IMR-90 (cell line): ENCODE measurements around the gene DLG4. TPM values are rescaled to one million over a fixed set of nuclear protein-coding genes. Genes with fewer than 3 reads are reported as not detected.

Source experiments
- ATAC-seq: fragments of 200-7000 bp; cut with Tn5 transposase; 2 replicates; pipeline ENCODE4 v1.9.1; 2020; ENCODE audit warnings: low read depth, mild to moderate bottlenecking, moderate library complexity
- BruUV-seq: library from RNA; stranded (reverse); fragments of 400-500 nt; replicated peaks from 2 replicates; lab custom pipeline; 2021; lab: Mats Ljungman, UMichigan
- CTCF ChIA-PET: fragments of 300-600 bp; formaldehyde crosslinking; extraction: SDS; loops from one replicate; lab custom pipeline; 2021; ENCODE audit warnings: antibody characterized with exemption; lab: Yijun Ruan, JAX
- POLR2A ChIA-PET: fragments of 300-600 bp; sonication (Branson Sonifier 250); formaldehyde crosslinking; loops from one replicate; lab custom pipeline; 2022; ENCODE audit warnings: antibody characterized with exemption; ENCODE audit not compliant: unreplicated experiment; lab: Charles Lee
- DNase-seq: peaks from one replicate; pipeline ENCODE4 v3.0.0; 2013
- H2AFZ ChIP-seq: replicated peaks from 2 replicates; pipeline ENCODE3; 2013; ENCODE audit warnings: low read length, mild to moderate bottlenecking; ENCODE audit not compliant: poor library complexity
- H2AK5ac ChIP-seq: 2 replicates; pipeline ENCODE4 v1.6.1; 2013; ENCODE audit warnings: low read depth, low read length, inconsistent platforms
- H2AK9ac ChIP-seq: replicated peaks from 2 replicates; pipeline ENCODE3; 2013; ENCODE audit warnings: mild to moderate bottlenecking, low read depth, low read length, moderate library complexity; ENCODE audit not compliant: poor library complexity
- H2BK120ac ChIP-seq: 2 replicates; pipeline ENCODE4 v1.6.1; 2013; ENCODE audit warnings: low read depth, low read length, inconsistent platforms
- H2BK15ac ChIP-seq: 3 replicates; pipeline ENCODE4 v1.6.1; 2013; ENCODE audit warnings: low read depth, low read length, inconsistent platforms
- H2BK20ac ChIP-seq: 2 replicates; pipeline ENCODE4 v1.6.1; 2013; ENCODE audit warnings: low read depth, mild to moderate bottlenecking, inconsistent platforms, low read length, moderate library complexity
- H2BK5ac ChIP-seq: 2 replicates; pipeline ENCODE4 v1.6.1; 2013; ENCODE audit warnings: mild to moderate bottlenecking, low read depth, low read length, inconsistent platforms; ENCODE audit not compliant: poor library complexity, severe bottlenecking
- H3K14ac ChIP-seq: replicated peaks from 2 replicates; pipeline ENCODE4 v1.6.1; 2013; ENCODE audit warnings: low read depth, low read length, inconsistent platforms
- H3K18ac ChIP-seq: 2 replicates; pipeline ENCODE4 v1.6.1; 2013; ENCODE audit warnings: low read depth, low read length, control low read depth
- H3K23ac ChIP-seq: 2 replicates; pipeline ENCODE4 v1.6.1; 2013; ENCODE audit warnings: low read depth, low read length, inconsistent platforms
- H3K27ac ChIP-seq: 2 replicates; pipeline ENCODE4 v1.5.1; 2013; ENCODE audit warnings: mild to moderate bottlenecking, control low read depth, low read length; ENCODE audit not compliant: insufficient read depth
- H3K27me3 ChIP-seq: 2 replicates; pipeline ENCODE4 v1.6.1; 2013; ENCODE audit warnings: low read length; ENCODE audit not compliant: control insufficient read depth, insufficient read depth
- H3K36me3 ChIP-seq: 2 replicates; pipeline ENCODE4 v1.6.1; 2013; ENCODE audit warnings: low read length, mixed read lengths; ENCODE audit not compliant: control insufficient read depth, insufficient read depth
- H3K4ac ChIP-seq: 2 replicates; pipeline ENCODE4 v1.6.1; 2013; ENCODE audit warnings: low read depth, low read length, inconsistent platforms
- H3K4me1 ChIP-seq: 2 replicates; pipeline ENCODE4 v1.6.1; 2013; ENCODE audit warnings: low read length, mixed read lengths; ENCODE audit not compliant: control insufficient read depth, insufficient read depth
- H3K4me2 ChIP-seq: 2 replicates; pipeline ENCODE4 v1.6.1; 2013; ENCODE audit warnings: low read depth, mild to moderate bottlenecking, control low read depth, low read length, moderate library complexity
- H3K4me3 ChIP-seq: 2 replicates; pipeline ENCODE4 v1.5.1; 2013; ENCODE audit warnings: low read depth, mild to moderate bottlenecking, control low read depth, low read length, moderate library complexity; ENCODE audit not compliant: insufficient read depth
- H3K56ac ChIP-seq: 2 replicates; pipeline ENCODE4 v1.6.1; 2013; ENCODE audit warnings: low read length, inconsistent platforms; ENCODE audit not compliant: insufficient read depth; ENCODE audit errors: extremely low read depth
- H3K79me1 ChIP-seq, 2 experiments: 2 replicates each; pipeline ENCODE4 v1.6.1; 2013; ENCODE audit warnings: low read length in 2 of 2, inconsistent platforms in 1 of 2, low read depth in 1 of 2
- H3K9ac ChIP-seq: 2 replicates; pipeline ENCODE4 v1.6.1; 2013; ENCODE audit warnings: low read depth, low read length, control low read depth
- H3K9me1 ChIP-seq: 2 replicates; pipeline ENCODE4 v1.6.1; 2013; ENCODE audit warnings: low read length, inconsistent platforms; ENCODE audit not compliant: insufficient read depth
- H3K9me3 ChIP-seq: 2 replicates; pipeline ENCODE4 v1.6.1; 2013; ENCODE audit warnings: low read length; ENCODE audit not compliant: control insufficient read depth, insufficient read depth
- H4K20me1 ChIP-seq: 2 replicates; pipeline ENCODE4 v1.6.1; 2013; ENCODE audit warnings: low read length, inconsistent platforms; ENCODE audit not compliant: insufficient read depth
- H4K5ac ChIP-seq: 2 replicates; pipeline ENCODE4 v1.6.1; 2013; ENCODE audit warnings: mild to moderate bottlenecking, low read depth, low read length, control low read depth
- H4K8ac ChIP-seq, 2 experiments: 2 replicates each; pipeline ENCODE4 v1.6.1; 2013; ENCODE audit warnings: low read depth in 2 of 2, low read length in 2 of 2, control low read depth in 1 of 2, inconsistent platforms in 1 of 2
- H4K91ac ChIP-seq: 2 replicates; pipeline ENCODE4 v1.6.1; 2013; ENCODE audit warnings: low read depth, low read length, inconsistent platforms; ENCODE audit not compliant: insufficient read depth
- BHLHE40 ChIP-seq: fragments of 150-350 bp; IDR thresholded peaks from 2 replicates; pipeline ENCODE4 v1.6.1; 2016; ENCODE audit warnings: mild to moderate bottlenecking, low read depth, low read length
- CEBPB ChIP-seq: IDR thresholded peaks from 2 replicates; pipeline ENCODE4 v1.6.1; 2012; ENCODE audit warnings: low read depth, low read length, improper control_type of control experiment
- CHD1 ChIP-seq: IDR thresholded peaks from 2 replicates; pipeline ENCODE4 v1.6.1; 2012; ENCODE audit warnings: low read depth, low read length, improper control_type of control experiment
- CTCF ChIP-seq: conservative IDR thresholded peaks from 2 replicates; pipeline ENCODE4 v1.5.1; 2012; ENCODE audit warnings: mild to moderate bottlenecking, low read depth, low read length, improper control_type of control experiment
- ELK1 ChIP-seq: fragments of 150-350 bp; IDR thresholded peaks from 2 replicates; pipeline ENCODE4 v1.6.1; 2016; ENCODE audit warnings: low read depth, mild to moderate bottlenecking, low read length, moderate library complexity, borderline replicate concordance
- FOS ChIP-seq: fragments of 150-350 bp; IDR thresholded peaks from 2 replicates; pipeline ENCODE4 v1.6.1; 2016; ENCODE audit warnings: low read depth, low read length
- MAFK ChIP-seq: IDR thresholded peaks from 2 replicates; pipeline ENCODE4 v1.6.1; 2012; ENCODE audit warnings: low read depth, low read length, improper control_type of control experiment
- MAZ ChIP-seq: IDR thresholded peaks from 2 replicates; pipeline ENCODE4 v1.6.1; 2012; ENCODE audit warnings: low read depth, mild to moderate bottlenecking, low read length, improper control_type of control experiment, moderate library complexity, borderline replicate concordance
- MXI1 ChIP-seq: IDR thresholded peaks from 2 replicates; pipeline ENCODE4 v1.6.1; 2012; ENCODE audit warnings: low read depth, mild to moderate bottlenecking, low read length, moderate library complexity, borderline replicate concordance
- NFE2L2 ChIP-seq: fragments of 150-350 bp; IDR thresholded peaks from 2 replicates; pipeline ENCODE4 v1.6.1; 2016; ENCODE audit warnings: low read depth, mild to moderate bottlenecking, low read length
- POLR2A ChIP-seq: IDR thresholded peaks from 2 replicates; pipeline ENCODE4 v1.6.1; 2012; ENCODE audit warnings: mild to moderate bottlenecking, low read depth, low read length
- RAD21 ChIP-seq: IDR thresholded peaks from 2 replicates; pipeline ENCODE4 v1.6.1; 2012; ENCODE audit warnings: low read length, improper control_type of control experiment
- RFX5 ChIP-seq: IDR thresholded peaks from 2 replicates; pipeline ENCODE4 v1.8.0; 2012; ENCODE audit warnings: low read depth, mild to moderate bottlenecking, low read length, moderate library complexity
- SMC3 ChIP-seq: fragments of 150-350 bp; IDR thresholded peaks from 2 replicates; pipeline ENCODE4 v1.6.1; 2016; ENCODE audit warnings: low read depth, mild to moderate bottlenecking, antibody characterized with exemption, low read length, moderate library complexity
- USF2 ChIP-seq: fragments of 150-350 bp; IDR thresholded peaks from 2 replicates; pipeline ENCODE4 v1.6.1; 2017; ENCODE audit warnings: mild to moderate bottlenecking, antibody characterized with exemption, low read length, low read depth
- WGBS, 2 experiments: methylation state at CpG; one replicate each; pipeline versions ENCODE4 v1.1.5 to v1.1.7; 2013; ENCODE audit warnings: missing lambda C conversion rate in 2 of 2; ENCODE audit not compliant: insufficient read length in 1 of 2; ENCODE audit errors: extremely low coverage in 2 of 2; 5-methylcytosine and 5-hydroxymethylcytosine counted together
- dilution Hi-C: fragments of 300-500 bp; cut with HindIII; formaldehyde crosslinking; loops from one replicate; pipeline ENCODE4 v1.14.3; 2018; ENCODE audit warnings: low sequenced_read_pairs; ENCODE audit not compliant: unreplicated experiment
- in situ Hi-C: fragments of 300-500 bp; cut with MboI; formaldehyde crosslinking; loops from 3 replicates; pipeline ENCODE4 v1.14.3; 2019; ENCODE audit warnings: low sequenced_read_pairs, inconsistent platforms, mixed read lengths
- intact Hi-C: fragments of 100-400 bp; cut with micrococcal nuclease; formaldehyde crosslinking; loops from 2 replicates; pipeline ENCODE4 v1.10.0; 2022
- polyA plus RNA-seq, 3 experiments: library from polyadenylated mRNA; depleted of rRNA; stranded (reverse); fragments of >200 nt; gene quantifications; 2 replicates each; pipeline ENCODE4 v1.2.3, GENCODE V29; 2012; ENCODE audit warnings: low replicate concordance in 1 of 3
- total RNA-seq: library from RNA; depleted of rRNA; stranded (reverse); fragments of >200 nt; gene quantifications from 2 replicates; pipeline ENCODE4 v1.2.3, GENCODE V29; 2012

The DLG4 gene
- total and polyA plus RNA-seq, 2 of the 4 experiments (the other 2 are of a cell fraction): 8.2 to 30.5 TPM

- Histone ChIP-seq H3K4me2 (peak within 1 kb of the TSS; percentile 82), H3K9ac (no peak within 1 kb of the TSS)
- dilution Hi-C loops: no loop called here
- TF ChIP-seq FOS: no peak
- TF ChIP-seq USF2: no peak
- no peak for TF ChIP-seq RAD21
- TF ChIP-seq MAZ: no peak
- TF ChIP-seq CTCF: no peak
- TF ChIP-seq MAFK: no peak
- TF ChIP-seq ELK1: no peak
- TF ChIP-seq MXI1: no peak
- no peak for TF ChIP-seq RFX5
- no peak for TF ChIP-seq POLR2A
- no peak for TF ChIP-seq BHLHE40
- TF ChIP-seq CEBPB: no peak
- TF ChIP-seq CHD1: no peak
- no peak for TF ChIP-seq SMC3
- TF ChIP-seq NFE2L2: no peak
Observed at GRCh38 chr17:7262192-7262934, 42.7 kb upstream of the DLG4 start, which contains the start of gene CLDN7. Gene CLDN7 (minus strand): TSS chr17:7262478. CDS start chr17:7262043, 435 bp downstream.

More at GRCh38 chr17:7262192-7262934, 42.7 kb upstream of the DLG4 start, which contains the start of gene CLDN7:
- Histone ChIP-seq H2AFZ (peak within 1 kb of the TSS; percentile 90), H2BK120ac (peak within 1 kb of the TSS; percentile 88), H3K9me3 (no peaks in the 10 kb centered on the region), H3K23ac (peak within 1 kb of the TSS; percentile 91; the same call in 1 of the 2 replicates), H4K8ac (peak within 1 kb of the TSS; percentile 78 to 98; a peak in 3 of 4 replicates), H4K91ac (peak within 1 kb of the TSS; percentile 79), H3K9me1 (peaks cover 10% of the 10 kb centered on the region), H2BK15ac (peak within 1 kb of the TSS; percentile 89; the same call in 2 of the 3 replicates), H3K36me3 (peaks cover 17% of the 10 kb centered on the region), H3K56ac (no peak within 1 kb of the TSS; the same call in 1 of the 2 replicates), H3K18ac (0 out of 2 replicates have a peak within 1 kb of the TSS, but pooled peaks have one; percentile 9), H3K4me3 (peak within 1 kb of the TSS; percentile 37; the same call in 1 of the 2 replicates), H3K79me1 (no peaks in the 10 kb centered on the region), H2AK5ac (peak within 1 kb of the TSS; percentile 81), H3K27me3 (peaks cover 13% of the 10 kb centered on the region; the same call in 1 of the 2 replicates), H4K5ac (peak within 1 kb of the TSS; percentile 86), H2BK5ac (no peak within 1 kb of the TSS), H3K14ac (peak within 1 kb of the TSS; percentile 96), H3K27ac (no peak within 1 kb of the TSS), H3K4ac (peak within 1 kb of the TSS; percentile 77), H2AK9ac (peak within 1 kb of the TSS; percentile 86), H4K20me1 (no peaks in the 10 kb centered on the region), H2BK20ac (peak within 1 kb of the TSS; percentile 2), H3K4me1 (peaks cover 11% of the 10 kb centered on the region)
- POLR2A ChIA-PET: no interaction called here
- WGBS, 2 experiments: 24% methylated on average over 37 of the region's 64 CpGs; no CpG with 5 or more reads in 1 of the 2 experiments
- intact Hi-C loops (no loop called here), in situ Hi-C loops (no loop called here)
- DNase-seq (no peak), ATAC-seq (no peak)
- no TSS peak for BruUV-seq
- CTCF ChIA-PET: no interaction called here
